GM08714 (cell line): ENCODE data around the gene IFNG-AS1.
A peak's percentile ranks its signal among the peaks of the same experiment; 100 is the strongest.

Experiments
- H3K4me3 ChIP-seq: fragments of 200-500 bp; sonication (Bioruptor generic); 2 replicates; pipeline ENCODE4 v1.5.1; 2014; ENCODE audit warnings: mild to moderate bottlenecking, low read length, inconsistent platforms
- ZNF274 ChIP-seq: IDR thresholded peaks from 2 replicates; pipeline ENCODE4 v1.6.1; 2012; ENCODE audit warnings: mild to moderate bottlenecking, low read depth, low read length

The IFNG-AS1 gene

GRCh38 chr12:68011206-68011881, 22.1 kb downstream of the IFNG-AS1 start:
- TF ChIP-seq ZNF274: no peak
- no peak overlapping the region for H3K4me3 ChIP-seq

GRCh38 chr12:68011882-68012207, 22.6 kb downstream of the IFNG-AS1 start:
- H3K4me3 ChIP-seq: no peak overlapping the region
- TF ChIP-seq ZNF274: no peak

GRCh38 chr12:68012712-68013111, 23.5 kb downstream of the IFNG-AS1 start:
- TF ChIP-seq ZNF274: no peak
- no peak overlapping the region for H3K4me3 ChIP-seq

- TF ChIP-seq ZNF274: no peak
- no peak overlapping the region for H3K4me3 ChIP-seq
Observed at GRCh38 chr12:68013181-68013580, 23.9 kb downstream of the IFNG-AS1 start.

GRCh38 chr12:68016136-68016535, 26.9 kb downstream of the IFNG-AS1 start:
- TF ChIP-seq ZNF274: no peak
- no peak overlapping the region for H3K4me3 ChIP-seq

GRCh38 chr12:68018315-68018714, 29.1 kb downstream of the IFNG-AS1 start:
- TF ChIP-seq ZNF274: no peak
- H3K4me3 ChIP-seq: no peak overlapping the region

- TF ChIP-seq ZNF274: no peak
- no peak overlapping the region for H3K4me3 ChIP-seq
Observed at GRCh38 chr12:68020049-68020448, 30.8 kb downstream of the IFNG-AS1 start.

- no peak for TF ChIP-seq ZNF274
- no peak overlapping the region for H3K4me3 ChIP-seq
Observed at GRCh38 chr12:68020699-68021098, 31.5 kb downstream of the IFNG-AS1 start.

- no peak for TF ChIP-seq ZNF274
- H3K4me3 ChIP-seq: no peak overlapping the region
Observed at GRCh38 chr12:68028647-68029046, 39.4 kb downstream of the IFNG-AS1 start.

GRCh38 chr12:68030248-68030647, 41.0 kb downstream of the IFNG-AS1 start:
- no peak overlapping the region for H3K4me3 ChIP-seq

GRCh38 chr12:68031174-68031573, 41.9 kb downstream of the IFNG-AS1 start:
- TF ChIP-seq ZNF274: no peak
- H3K4me3 ChIP-seq: no peak overlapping the region

More at GRCh38 chr12:68030248-68030647, 41.0 kb downstream of the IFNG-AS1 start:
- no peak for TF ChIP-seq ZNF274

- H3K4me3 ChIP-seq: peak overlapping the region; percentile 41; the same call in 1 of the 2 replicates
- TF ChIP-seq ZNF274: no peak
Observed at GRCh38 chr12:68031881-68032739, 42.9 kb downstream of the IFNG-AS1 start.

GRCh38 chr12:68034567-68034966, 45.3 kb downstream of the IFNG-AS1 start:
- no peak overlapping the region for H3K4me3 ChIP-seq
- TF ChIP-seq ZNF274: no peak

GRCh38 chr12:68036642-68037041, 47.4 kb downstream of the IFNG-AS1 start:
- H3K4me3 ChIP-seq: no peak overlapping the region
- TF ChIP-seq ZNF274: no peak

GRCh38 chr12:68037616-68038255, 48.5 kb downstream of the IFNG-AS1 start:
- H3K4me3 ChIP-seq: no peak overlapping the region
- no peak for TF ChIP-seq ZNF274
